HPDE6-E6E7 (cell line): ENCODE results near the gene MATN1.
A peak's percentile ranks its signal among the peaks of the same experiment; 100 is the strongest.
"Not testable (repeated sequence)": the region's sequence is repeated elsewhere in the genome, so short reads cannot be mapped to it uniquely, and the experiment has no call there.

ENCODE experiments used
- DNase-seq: peaks from one replicate; pipeline ENCODE4 v3.0.0; 2011; ENCODE audit warnings: missing footprints; ENCODE audit errors: extremely low spot score

The MATN1 gene

GRCh38 chr1:30697571-30698376, 25.6 kb downstream of the MATN1 start:
- DNase-seq, result peak; percentile 73

- DNase-seq, result no peak
Measured at GRCh38 chr1:30696831-30697230, 26.6 kb downstream of the MATN1 start.

- no peak for DNase-seq
Measured at GRCh38 chr1:30695439-30695841, 27.9 kb downstream of the MATN1 start.

- DNase-seq, result no peak
Measured at GRCh38 chr1:30694280-30695175, 28.9 kb downstream of the MATN1 start.

GRCh38 chr1:30693822-30694221, 29.6 kb downstream of the MATN1 start:
- no peak for DNase-seq

GRCh38 chr1:30693366-30693765, 30.0 kb downstream of the MATN1 start:
- DNase-seq, result no peak

- DNase-seq, result no peak
Measured at GRCh38 chr1:30692948-30693301, 30.5 kb downstream of the MATN1 start.

GRCh38 chr1:30692201-30692947, 31.0 kb downstream of the MATN1 start:
- no peak for DNase-seq

- no peak for DNase-seq
Measured at GRCh38 chr1:30691480-30691879, 31.9 kb downstream of the MATN1 start.

- DNase-seq, result no peak
Measured at GRCh38 chr1:30689901-30690645, 33.3 kb downstream of the MATN1 start.

- DNase-seq, result no peak
Measured at GRCh38 chr1:30688920-30689794, 34.2 kb downstream of the MATN1 start.

- not testable (repeated sequence) for DNase-seq
Measured at GRCh38 chr1:30688516-30688915, 34.9 kb downstream of the MATN1 start.

- DNase-seq, result no peak
Measured at GRCh38 chr1:30687886-30688285, 35.5 kb downstream of the MATN1 start.

GRCh38 chr1:30686236-30686935, 37.0 kb downstream of the MATN1 start:
- DNase-seq, result no peak

GRCh38 chr1:30685796-30686165, 37.6 kb downstream of the MATN1 start:
- no peak for DNase-seq

- DNase-seq, result no peak
Measured at GRCh38 chr1:30684881-30685795, 38.2 kb downstream of the MATN1 start.

- no peak for DNase-seq
Measured at GRCh38 chr1:30684259-30684658, 39.1 kb downstream of the MATN1 start.

GRCh38 chr1:30683699-30684098, 39.7 kb downstream of the MATN1 start:
- DNase-seq, result no peak
